ENCODE results near the gene GFM1.

The GFM1 gene

GRCh38 chr3:158644345-158644908 lies at the start of gene GFM1:
GFM1 (plus strand) TSS chr3:158644527; CDS start chr3:158644635, 108 bp downstream.
- peaks cover 3% of the 10 kb centered on the region for H3K36me3 ChIP-seq (ENCODE audit: control insufficient read depth, insufficient read depth, low read length)
- no peaks in the 10 kb centered on the region for H3K4me1 ChIP-seq (ENCODE audit: control insufficient read depth, insufficient read depth, low read length)
- no peaks in the 10 kb centered on the region for H3K27me3 ChIP-seq (ENCODE audit: control insufficient read depth, insufficient read depth, low read length)

GRCh38 chr3:158600787-158601186 lies 43.5 kb upstream of the GFM1 start:
- H3K9me3 ChIP-seq (ENCODE audit: control insufficient read depth, insufficient read depth, low read length), result no peaks in the 10 kb centered on the region
- no peak overlapping the region for H3K9ac ChIP-seq (ENCODE audit: low read depth, low read length)
- H3K4me3 ChIP-seq (ENCODE audit: low read depth, low read length), result no peak overlapping the region
- no peaks in the 10 kb centered on the region for H3K27me3 ChIP-seq (ENCODE audit: control insufficient read depth, insufficient read depth, low read length)
- H3K4me1 ChIP-seq (ENCODE audit: control insufficient read depth, insufficient read depth, low read length), result no peaks in the 10 kb centered on the region
- H3K36me3 ChIP-seq (ENCODE audit: control insufficient read depth, insufficient read depth, low read length), result no peaks in the 10 kb centered on the region

More at GRCh38 chr3:158644345-158644908, at the start of gene GFM1:
- Histone ChIP-seq H3K9ac (ENCODE audit: low read depth, low read length) (peak within 1 kb of the TSS; percentile 79), H3K4me3 (ENCODE audit: low read depth, low read length) (peak within 1 kb of the TSS; percentile 94), H3K9me3 (ENCODE audit: control insufficient read depth, insufficient read depth, low read length) (no peaks in the 10 kb centered on the region)

GRCh38 chr3:158602227-158602626 lies 42.1 kb upstream of the GFM1 start:
- Histone ChIP-seq H3K4me1 (ENCODE audit: control insufficient read depth, insufficient read depth, low read length) (no peaks in the 10 kb centered on the region), H3K4me3 (ENCODE audit: low read depth, low read length) (no peak overlapping the region), H3K36me3 (ENCODE audit: control insufficient read depth, insufficient read depth, low read length) (no peaks in the 10 kb centered on the region), H3K9ac (ENCODE audit: low read depth, low read length) (no peak overlapping the region), H3K27me3 (ENCODE audit: control insufficient read depth, insufficient read depth, low read length) (no peaks in the 10 kb centered on the region), H3K9me3 (ENCODE audit: control insufficient read depth, insufficient read depth, low read length) (no peaks in the 10 kb centered on the region)

- Histone ChIP-seq H3K9ac (ENCODE audit: low read depth, low read length) (no peak overlapping the region), H3K36me3 (ENCODE audit: control insufficient read depth, insufficient read depth, low read length) (no peaks in the 10 kb centered on the region), H3K27me3 (ENCODE audit: control insufficient read depth, insufficient read depth, low read length) (no peaks in the 10 kb centered on the region), H3K9me3 (ENCODE audit: control insufficient read depth, insufficient read depth, low read length) (peaks cover 4% of the 10 kb centered on the region), H3K4me1 (ENCODE audit: control insufficient read depth, insufficient read depth, low read length) (no peaks in the 10 kb centered on the region), H3K4me3 (ENCODE audit: low read depth, low read length) (no peak overlapping the region)
Measured at GRCh38 chr3:158617982-158618875, 26.1 kb upstream of the GFM1 start.

GRCh38 chr3:158625881-158626280 lies 18.4 kb upstream of the GFM1 start:
- H3K36me3 ChIP-seq (ENCODE audit: control insufficient read depth, insufficient read depth, low read length), result no peaks in the 10 kb centered on the region
- no peaks in the 10 kb centered on the region for H3K27me3 ChIP-seq (ENCODE audit: control insufficient read depth, insufficient read depth, low read length)
- H3K9ac ChIP-seq (ENCODE audit: low read depth, low read length), result no peak overlapping the region
- H3K4me1 ChIP-seq (ENCODE audit: control insufficient read depth, insufficient read depth, low read length), result no peaks in the 10 kb centered on the region
- no peak overlapping the region for H3K4me3 ChIP-seq (ENCODE audit: low read depth, low read length)
- no peaks in the 10 kb centered on the region for H3K9me3 ChIP-seq (ENCODE audit: control insufficient read depth, insufficient read depth, low read length)

- Histone ChIP-seq H3K4me3 (ENCODE audit: low read depth, low read length) (no peak overlapping the region), H3K9me3 (ENCODE audit: control insufficient read depth, insufficient read depth, low read length) (no peaks in the 10 kb centered on the region), H3K27me3 (ENCODE audit: control insufficient read depth, insufficient read depth, low read length) (no peaks in the 10 kb centered on the region), H3K4me1 (ENCODE audit: control insufficient read depth, insufficient read depth, low read length) (peaks cover 2% of the 10 kb centered on the region), H3K9ac (ENCODE audit: low read depth, low read length) (no peak overlapping the region), H3K36me3 (ENCODE audit: control insufficient read depth, insufficient read depth, low read length) (no peaks in the 10 kb centered on the region)
Measured at GRCh38 chr3:158631981-158632380, 12.3 kb upstream of the GFM1 start.

- H3K27me3 ChIP-seq (ENCODE audit: control insufficient read depth, insufficient read depth, low read length), result no peaks in the 10 kb centered on the region
- no peak overlapping the region for H3K4me3 ChIP-seq (ENCODE audit: low read depth, low read length)
- no peaks in the 10 kb centered on the region for H3K36me3 ChIP-seq (ENCODE audit: control insufficient read depth, insufficient read depth, low read length)
- no peak overlapping the region for H3K9ac ChIP-seq (ENCODE audit: low read depth, low read length)
- H3K4me1 ChIP-seq (ENCODE audit: control insufficient read depth, insufficient read depth, low read length), result no peaks in the 10 kb centered on the region
- H3K9me3 ChIP-seq (ENCODE audit: control insufficient read depth, insufficient read depth, low read length), result no peaks in the 10 kb centered on the region
Measured at GRCh38 chr3:158640646-158641045, 3.7 kb upstream of the GFM1 start.

GRCh38 chr3:158642005-158642404 lies 2.3 kb upstream of the GFM1 start:
- Histone ChIP-seq H3K9me3 (ENCODE audit: control insufficient read depth, insufficient read depth, low read length) (no peaks in the 10 kb centered on the region), H3K36me3 (ENCODE audit: control insufficient read depth, insufficient read depth, low read length) (no peaks in the 10 kb centered on the region), H3K9ac (ENCODE audit: low read depth, low read length) (no peak overlapping the region), H3K4me1 (ENCODE audit: control insufficient read depth, insufficient read depth, low read length) (no peaks in the 10 kb centered on the region), H3K4me3 (ENCODE audit: low read depth, low read length) (no peak overlapping the region), H3K27me3 (ENCODE audit: control insufficient read depth, insufficient read depth, low read length) (no peaks in the 10 kb centered on the region)

GRCh38 chr3:158642474-158643210 lies 1.7 kb upstream of the GFM1 start:
- Histone ChIP-seq H3K9me3 (ENCODE audit: control insufficient read depth, insufficient read depth, low read length) (no peaks in the 10 kb centered on the region), H3K27me3 (ENCODE audit: control insufficient read depth, insufficient read depth, low read length) (no peaks in the 10 kb centered on the region), H3K4me1 (ENCODE audit: control insufficient read depth, insufficient read depth, low read length) (no peaks in the 10 kb centered on the region), H3K9ac (ENCODE audit: low read depth, low read length) (no peak overlapping the region), H3K4me3 (ENCODE audit: low read depth, low read length) (no peak overlapping the region), H3K36me3 (ENCODE audit: control insufficient read depth, insufficient read depth, low read length) (no peaks in the 10 kb centered on the region)

GRCh38 chr3:158649791-158650190 lies 5.5 kb downstream of the GFM1 start:
- Histone ChIP-seq H3K27me3 (ENCODE audit: control insufficient read depth, insufficient read depth, low read length) (no peaks in the 10 kb centered on the region), H3K4me3 (ENCODE audit: low read depth, low read length) (no peak overlapping the region), H3K4me1 (ENCODE audit: control insufficient read depth, insufficient read depth, low read length) (no peaks in the 10 kb centered on the region), H3K9ac (ENCODE audit: low read depth, low read length) (no peak overlapping the region), H3K36me3 (ENCODE audit: control insufficient read depth, insufficient read depth, low read length) (peaks cover 6% of the 10 kb centered on the region), H3K9me3 (ENCODE audit: control insufficient read depth, insufficient read depth, low read length) (no peaks in the 10 kb centered on the region)

- no peaks in the 10 kb centered on the region for H3K27me3 ChIP-seq (ENCODE audit: control insufficient read depth, insufficient read depth, low read length)
- peaks cover 6% of the 10 kb centered on the region for H3K36me3 ChIP-seq (ENCODE audit: control insufficient read depth, insufficient read depth, low read length)
- H3K4me3 ChIP-seq (ENCODE audit: low read depth, low read length), result no peak overlapping the region
- no peaks in the 10 kb centered on the region for H3K9me3 ChIP-seq (ENCODE audit: control insufficient read depth, insufficient read depth, low read length)
- no peak overlapping the region for H3K9ac ChIP-seq (ENCODE audit: low read depth, low read length)
- no peaks in the 10 kb centered on the region for H3K4me1 ChIP-seq (ENCODE audit: control insufficient read depth, insufficient read depth, low read length)
Measured at GRCh38 chr3:158651192-158651591, 6.9 kb downstream of the GFM1 start.
